Fibroblast of lung (primary cell): ENCODE data around the gene CTRB2.

Experiments
- EZH2 ChIP-seq: IDR thresholded peaks from 2 replicates; pipeline ENCODE4 v1.5.1; 2012; ENCODE audit warnings: low read length, control low read depth, mild to moderate bottlenecking; ENCODE audit errors: missing control alignments
- TF ChIP-seq, protein P1 (sequence below), 2 donors: IDR thresholded peaks in 1 of 2; conservative IDR thresholded peaks in 1 of 2; 1 replicate in 1 of 2; 2 replicates in 1 of 2; pipeline ENCODE4 v1.5.1; 2011 to 2012; ENCODE audit warnings: low read length in 2 of 2, control low read depth in 1 of 2, inconsistent platforms in 1 of 2, low read depth in 1 of 2, mild to moderate bottlenecking in 1 of 2

DNA sequence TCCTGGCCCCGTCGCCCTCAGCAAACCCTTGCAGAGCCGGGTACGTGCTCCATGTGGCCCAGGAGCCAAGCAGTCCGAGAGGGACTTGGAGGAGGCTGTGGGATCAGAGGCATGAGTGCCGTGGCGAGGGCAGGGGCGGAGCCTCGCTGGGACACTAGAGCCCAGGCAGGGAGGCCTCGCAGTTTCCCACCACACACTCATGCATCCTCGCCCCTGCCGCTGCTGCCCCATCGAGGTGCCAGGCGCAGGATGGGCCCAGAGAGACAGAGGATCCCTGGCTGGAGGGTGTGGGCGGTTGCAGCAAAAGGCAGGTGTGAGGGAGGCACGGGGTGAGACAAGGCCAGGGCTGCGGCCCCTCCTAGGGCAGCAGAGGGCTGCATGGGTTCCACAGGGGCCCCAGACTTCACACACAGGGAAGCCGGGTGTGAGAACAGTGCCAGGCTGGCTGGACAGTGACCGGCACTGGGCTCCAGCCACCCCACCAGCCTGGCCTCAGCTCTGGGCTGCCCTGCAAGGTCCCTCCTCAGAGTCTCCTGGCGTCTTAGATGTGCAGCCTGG is 36.8 kb upstream of the CTRB2 start:
- TF ChIP-seq, protein P1, sequence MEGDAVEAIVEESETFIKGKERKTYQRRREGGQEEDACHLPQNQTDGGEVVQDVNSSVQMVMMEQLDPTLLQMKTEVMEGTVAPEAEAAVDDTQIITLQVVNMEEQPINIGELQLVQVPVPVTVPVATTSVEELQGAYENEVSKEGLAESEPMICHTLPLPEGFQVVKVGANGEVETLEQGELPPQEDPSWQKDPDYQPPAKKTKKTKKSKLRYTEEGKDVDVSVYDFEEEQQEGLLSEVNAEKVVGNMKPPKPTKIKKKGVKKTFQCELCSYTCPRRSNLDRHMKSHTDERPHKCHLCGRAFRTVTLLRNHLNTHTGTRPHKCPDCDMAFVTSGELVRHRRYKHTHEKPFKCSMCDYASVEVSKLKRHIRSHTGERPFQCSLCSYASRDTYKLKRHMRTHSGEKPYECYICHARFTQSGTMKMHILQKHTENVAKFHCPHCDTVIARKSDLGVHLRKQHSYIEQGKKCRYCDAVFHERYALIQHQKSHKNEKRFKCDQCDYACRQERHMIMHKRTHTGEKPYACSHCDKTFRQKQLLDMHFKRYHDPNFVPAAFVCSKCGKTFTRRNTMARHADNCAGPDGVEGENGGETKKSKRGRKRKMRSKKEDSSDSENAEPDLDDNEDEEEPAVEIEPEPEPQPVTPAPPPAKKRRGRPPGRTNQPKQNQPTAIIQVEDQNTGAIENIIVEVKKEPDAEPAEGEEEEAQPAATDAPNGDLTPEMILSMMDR (conservative IDR thresholded peaks at IDR 0.05 in 1 of 2, IDR thresholded peaks at IDR 0.05 in 1 of 2; ENCODE audit: low read depth in 1 of 2, low read length in 2 of 2), result no peak
- TF ChIP-seq EZH2, result no peak
